ENCODE measurements around the gene PEDS1.

Gene PEDS1

GRCh38 chr20:50193836-50194421, 40.4 kb upstream of the PEDS1 start:
- peak overlapping the region; percentile 100 for H3K4me3 ChIP-seq (replicated peaks; ENCODE audit: low read depth, low read length)
- no peak for TF ChIP-seq CTCF (IDR thresholded peaks at IDR 0.05; ENCODE audit: low read length, missing control alignments)
- DNase-seq (ENCODE audit: low read depth): peak; percentile 43

GRCh38 chr20:50193199-50193835, 39.8 kb upstream of the PEDS1 start:
- TF ChIP-seq CTCF (IDR thresholded peaks at IDR 0.05; ENCODE audit: low read length, missing control alignments): no peak

GRCh38 chr20:50192364-50193198, 39.1 kb upstream of the PEDS1 start:
- peak; percentile 91 for DNase-seq (ENCODE audit: low read depth)

More at GRCh38 chr20:50193199-50193835, 39.8 kb upstream of the PEDS1 start:
- H3K4me3 ChIP-seq (replicated peaks; ENCODE audit: low read depth, low read length): peak overlapping the region; percentile 100
- DNase-seq (ENCODE audit: low read depth): peak; percentile 48

GRCh38 chr20:50191544-50192363, 38.2 kb upstream of the PEDS1 start:
- H3K4me3 ChIP-seq (replicated peaks; ENCODE audit: low read depth, low read length): peak overlapping the region; percentile 100
- no peak for TF ChIP-seq CTCF (IDR thresholded peaks at IDR 0.05; ENCODE audit: low read length, missing control alignments)
- peak; percentile 53 for DNase-seq (ENCODE audit: low read depth)

More at GRCh38 chr20:50192364-50193198, 39.1 kb upstream of the PEDS1 start:
- TF ChIP-seq CTCF (IDR thresholded peaks at IDR 0.05; ENCODE audit: low read length, missing control alignments): no peak
- H3K4me3 ChIP-seq (replicated peaks; ENCODE audit: low read depth, low read length): peak overlapping the region; percentile 100

GRCh38 chr20:50191065-50191543, 37.6 kb upstream of the PEDS1 start:
- no peak for TF ChIP-seq CTCF (IDR thresholded peaks at IDR 0.05; ENCODE audit: low read length, missing control alignments)
- peak overlapping the region; percentile 100 for H3K4me3 ChIP-seq (replicated peaks; ENCODE audit: low read depth, low read length)
- no peak for DNase-seq (ENCODE audit: low read depth)
